GM12878 (cell line): Measurements from ENCODE around the gene EPHB2.

ENCODE experiments used
- NR2F1 ChIP-seq: fragments of 450-650 bp; conservative IDR thresholded peaks from 2 replicates; pipeline ENCODE4 v1.6.1; 2017; ENCODE audit warnings: mild to moderate bottlenecking
- YY1 ChIP-seq: IDR thresholded peaks from 2 replicates; pipeline ENCODE4 v1.6.1; 2011; ENCODE audit warnings: low read depth, mild to moderate bottlenecking, low read length
- TF ChIP-seq, protein P1 (sequence below), 3 experiments: IDR thresholded peaks in 2 of 3; conservative IDR thresholded peaks in 1 of 3; 2 replicates each; pipeline ENCODE4 v1.5.1; 2011; ENCODE audit warnings: low read depth in 3 of 3, low read length in 3 of 3, mild to moderate bottlenecking in 3 of 3, control low read depth in 2 of 3, moderate library complexity in 2 of 3, inconsistent platforms in 1 of 3, mixed read lengths in 1 of 3; ENCODE audit not compliant: control insufficient read depth in 2 of 3, insufficient read depth in 1 of 3; ENCODE audit errors: extremely low read depth in 1 of 3
- TF ChIP-seq, protein P2 (sequence below): IDR thresholded peaks from 2 replicates; pipeline ENCODE4 v1.6.1; 2012; ENCODE audit warnings: low read depth, low read length, improper control_type of control experiment
- TF ChIP-seq, protein P3 (sequence below): fragments of 450-650 bp; formaldehyde crosslinking; IDR thresholded peaks from 2 replicates; pipeline ENCODE4 v1.4.0; 2020; ENCODE audit warnings: mild to moderate bottlenecking, moderate library complexity

DNA sequence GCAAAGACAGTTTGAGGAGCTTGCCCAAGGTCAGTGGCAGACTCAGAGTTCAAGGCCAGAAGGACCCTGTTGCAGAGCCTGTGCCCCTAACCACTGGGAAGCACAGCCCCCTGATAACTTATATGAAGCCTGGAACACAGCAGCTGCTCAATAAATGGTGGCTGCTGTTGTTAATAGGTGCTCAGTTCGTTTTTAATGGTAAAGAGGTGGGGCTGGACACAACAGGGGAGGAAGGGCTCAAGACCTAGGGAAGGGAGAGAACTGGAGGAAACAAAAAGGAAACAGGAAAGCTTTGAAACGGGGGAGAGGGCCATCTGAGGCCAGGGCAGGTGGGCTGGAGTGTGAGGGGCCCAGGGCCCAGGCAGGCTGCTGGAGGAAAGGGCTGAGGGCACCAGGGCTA, 136.6 kb downstream of the EPHB2 start:
- TF ChIP-seq, protein P1, sequence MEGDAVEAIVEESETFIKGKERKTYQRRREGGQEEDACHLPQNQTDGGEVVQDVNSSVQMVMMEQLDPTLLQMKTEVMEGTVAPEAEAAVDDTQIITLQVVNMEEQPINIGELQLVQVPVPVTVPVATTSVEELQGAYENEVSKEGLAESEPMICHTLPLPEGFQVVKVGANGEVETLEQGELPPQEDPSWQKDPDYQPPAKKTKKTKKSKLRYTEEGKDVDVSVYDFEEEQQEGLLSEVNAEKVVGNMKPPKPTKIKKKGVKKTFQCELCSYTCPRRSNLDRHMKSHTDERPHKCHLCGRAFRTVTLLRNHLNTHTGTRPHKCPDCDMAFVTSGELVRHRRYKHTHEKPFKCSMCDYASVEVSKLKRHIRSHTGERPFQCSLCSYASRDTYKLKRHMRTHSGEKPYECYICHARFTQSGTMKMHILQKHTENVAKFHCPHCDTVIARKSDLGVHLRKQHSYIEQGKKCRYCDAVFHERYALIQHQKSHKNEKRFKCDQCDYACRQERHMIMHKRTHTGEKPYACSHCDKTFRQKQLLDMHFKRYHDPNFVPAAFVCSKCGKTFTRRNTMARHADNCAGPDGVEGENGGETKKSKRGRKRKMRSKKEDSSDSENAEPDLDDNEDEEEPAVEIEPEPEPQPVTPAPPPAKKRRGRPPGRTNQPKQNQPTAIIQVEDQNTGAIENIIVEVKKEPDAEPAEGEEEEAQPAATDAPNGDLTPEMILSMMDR (IDR thresholded peaks at IDR 0.05 in 2 of 3, conservative IDR thresholded peaks at IDR 0.05 in 1 of 3; ENCODE audit: control insufficient read depth in 2 of 3, extremely low read depth in 1 of 3, insufficient read depth in 1 of 3, low read depth in 3 of 3, low read length in 3 of 3) = no peak
- TF ChIP-seq NR2F1 = no peak
- no peak for TF ChIP-seq YY1
- TF ChIP-seq, protein P2, sequence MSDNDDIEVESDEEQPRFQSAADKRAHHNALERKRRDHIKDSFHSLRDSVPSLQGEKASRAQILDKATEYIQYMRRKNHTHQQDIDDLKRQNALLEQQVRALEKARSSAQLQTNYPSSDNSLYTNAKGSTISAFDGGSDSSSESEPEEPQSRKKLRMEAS = no peak
- TF ChIP-seq, protein P3, sequence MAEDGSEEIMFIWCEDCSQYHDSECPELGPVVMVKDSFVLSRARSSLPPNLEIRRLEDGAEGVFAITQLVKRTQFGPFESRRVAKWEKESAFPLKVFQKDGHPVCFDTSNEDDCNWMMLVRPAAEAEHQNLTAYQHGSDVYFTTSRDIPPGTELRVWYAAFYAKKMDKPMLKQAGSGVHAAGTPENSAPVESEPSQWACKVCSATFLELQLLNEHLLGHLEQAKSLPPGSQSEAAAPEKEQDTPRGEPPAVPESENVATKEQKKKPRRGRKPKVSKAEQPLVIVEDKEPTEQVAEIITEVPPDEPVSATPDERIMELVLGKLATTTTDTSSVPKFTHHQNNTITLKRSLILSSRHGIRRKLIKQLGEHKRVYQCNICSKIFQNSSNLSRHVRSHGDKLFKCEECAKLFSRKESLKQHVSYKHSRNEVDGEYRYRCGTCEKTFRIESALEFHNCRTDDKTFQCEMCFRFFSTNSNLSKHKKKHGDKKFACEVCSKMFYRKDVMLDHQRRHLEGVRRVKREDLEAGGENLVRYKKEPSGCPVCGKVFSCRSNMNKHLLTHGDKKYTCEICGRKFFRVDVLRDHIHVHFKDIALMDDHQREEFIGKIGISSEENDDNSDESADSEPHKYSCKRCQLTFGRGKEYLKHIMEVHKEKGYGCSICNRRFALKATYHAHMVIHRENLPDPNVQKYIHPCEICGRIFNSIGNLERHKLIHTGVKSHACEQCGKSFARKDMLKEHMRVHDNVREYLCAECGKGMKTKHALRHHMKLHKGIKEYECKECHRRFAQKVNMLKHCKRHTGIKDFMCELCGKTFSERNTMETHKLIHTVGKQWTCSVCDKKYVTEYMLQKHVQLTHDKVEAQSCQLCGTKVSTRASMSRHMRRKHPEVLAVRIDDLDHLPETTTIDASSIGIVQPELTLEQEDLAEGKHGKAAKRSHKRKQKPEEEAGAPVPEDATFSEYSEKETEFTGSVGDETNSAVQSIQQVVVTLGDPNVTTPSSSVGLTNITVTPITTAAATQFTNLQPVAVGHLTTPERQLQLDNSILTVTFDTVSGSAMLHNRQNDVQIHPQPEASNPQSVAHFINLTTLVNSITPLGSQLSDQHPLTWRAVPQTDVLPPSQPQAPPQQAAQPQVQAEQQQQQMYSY = no peak
